Measurements from ENCODE around the gene KRTAP12-4.

Gene KRTAP12-4

GRCh38 chr21:44612029-44612486 is 42.4 kb downstream of the KRTAP12-4 start, which contains the start of gene KRTAP10-8:
Gene KRTAP10-8, plus strand, starts transcription at chr21:44612079. Its CDS starts 22 bp downstream, at chr21:44612101.
- no peak for TF ChIP-seq FOXP2 (optimal IDR thresholded peaks at IDR 0.05; ENCODE audit: borderline replicate concordance, extremely low read depth, extremely low read length, insufficient read depth)
- TF ChIP-seq POLR2AphosphoS5 (IDR thresholded peaks at IDR 0.05; ENCODE audit: low read depth, low read length), result no peak
- TF ChIP-seq TAF1 (IDR thresholded peaks at IDR 0.05; ENCODE audit: borderline replicate concordance, insufficient read depth, low read length), result no peak
- no peak for TF ChIP-seq REST (IDR thresholded peaks at IDR 0.05; ENCODE audit: insufficient read depth in 1 of 2, low read depth in 2 of 2, low read length in 2 of 2)
- TF ChIP-seq SIN3A (IDR thresholded peaks at IDR 0.05; ENCODE audit: borderline replicate concordance, insufficient read depth, low read length), result no peak

GRCh38 chr21:44611551-44611950 is 42.9 kb downstream of the KRTAP12-4 start:
- TF ChIP-seq POLR2AphosphoS5 (IDR thresholded peaks at IDR 0.05; ENCODE audit: low read depth, low read length) (no peak), TAF1 (IDR thresholded peaks at IDR 0.05; ENCODE audit: borderline replicate concordance, insufficient read depth, low read length) (no peak), REST (IDR thresholded peaks at IDR 0.05; ENCODE audit: insufficient read depth in 1 of 2, low read depth in 2 of 2, low read length in 2 of 2) (no peak), SIN3A (IDR thresholded peaks at IDR 0.05; ENCODE audit: borderline replicate concordance, insufficient read depth, low read length) (no peak), FOXP2 (optimal IDR thresholded peaks at IDR 0.05; ENCODE audit: borderline replicate concordance, extremely low read depth, extremely low read length, insufficient read depth) (no peak)

GRCh38 chr21:44609193-44609592 is 45.3 kb downstream of the KRTAP12-4 start:
- TF ChIP-seq REST (IDR thresholded peaks at IDR 0.05; ENCODE audit: insufficient read depth in 1 of 2, low read depth in 2 of 2, low read length in 2 of 2) (no peak), SIN3A (IDR thresholded peaks at IDR 0.05; ENCODE audit: borderline replicate concordance, insufficient read depth, low read length) (no peak), POLR2AphosphoS5 (IDR thresholded peaks at IDR 0.05; ENCODE audit: low read depth, low read length) (no peak), TAF1 (IDR thresholded peaks at IDR 0.05; ENCODE audit: borderline replicate concordance, insufficient read depth, low read length) (no peak), FOXP2 (optimal IDR thresholded peaks at IDR 0.05; ENCODE audit: borderline replicate concordance, extremely low read depth, extremely low read length, insufficient read depth) (no peak)

- no peak for TF ChIP-seq SIN3A (IDR thresholded peaks at IDR 0.05; ENCODE audit: borderline replicate concordance, insufficient read depth, low read length)
- TF ChIP-seq FOXP2 (optimal IDR thresholded peaks at IDR 0.05; ENCODE audit: borderline replicate concordance, extremely low read depth, extremely low read length, insufficient read depth), result no peak
- no peak for TF ChIP-seq REST (IDR thresholded peaks at IDR 0.05; ENCODE audit: insufficient read depth in 1 of 2, low read depth in 2 of 2, low read length in 2 of 2)
- TF ChIP-seq TAF1 (IDR thresholded peaks at IDR 0.05; ENCODE audit: borderline replicate concordance, insufficient read depth, low read length), result no peak
- TF ChIP-seq POLR2AphosphoS5 (IDR thresholded peaks at IDR 0.05; ENCODE audit: low read depth, low read length), result no peak
Observed at GRCh38 chr21:44606495-44606894, 48.0 kb downstream of the KRTAP12-4 start.

All from PFSK-1 (cell line).